ENCODE results near the gene RFNG. TPM values are rescaled to one million over a fixed set of nuclear protein-coding genes. Genes with fewer than 3 reads are reported as not detected.

The RFNG gene
- total and polyA plus RNA-seq, 10 of the 15 experiments (the other 5 are each of a cell fraction or from before 2014, with no cell fraction given), result 0.10 to 19.6 (median 6.2) TPM

GRCh38 chr17:82098169-82098938 is 46.7 kb upstream of the RFNG start, which contains the start of gene FASN (continued):
- TF ChIP-seq BCLAF1 (IDR thresholded peaks at IDR 0.05), result 0 out of 2 replicates have a peak, but pooled peaks have one; percentile 38
- TF ChIP-seq SP1 (IDR thresholded peaks at IDR 0.05; ENCODE audit: low read depth, low read length), result peak; percentile 91
- no peak for TF ChIP-seq FOXM1 (IDR thresholded peaks at IDR 0.05; ENCODE audit: low read depth, low read length)
- peak; percentile 88 for TF ChIP-seq POU2F2 (IDR thresholded peaks at IDR 0.05; ENCODE audit: borderline replicate concordance, low read depth, low read length)
- TF ChIP-seq CHD1 (IDR thresholded peaks at IDR 0.05; ENCODE audit: low read depth, low read length), result no peak
- TF ChIP-seq USF2 (IDR thresholded peaks at IDR 0.05; ENCODE audit: borderline replicate concordance, low read depth, low read length), result no peak
- no peak for TF ChIP-seq CUX1 (IDR thresholded peaks at IDR 0.05; ENCODE audit: insufficient replicate concordance, low read depth, low read length)
- no peak for TF ChIP-seq YBX1 (IDR thresholded peaks at IDR 0.05)
- TF ChIP-seq NR2C2 (IDR thresholded peaks at IDR 0.05; ENCODE audit: borderline replicate concordance, control insufficient read depth, insufficient read length, low read depth), result no peak
- peak; percentile 94 for TF ChIP-seq POLR2A (IDR thresholded peaks at IDR 0.05; ENCODE audit: low read depth, low read length)
- no peak for TF ChIP-seq RAD51 (IDR thresholded peaks at IDR 0.05)
- no peak for TF ChIP-seq WRNIP1 (IDR thresholded peaks at IDR 0.05; ENCODE audit: borderline replicate concordance, low read depth, low read length)
- peak; percentile 66 for TF ChIP-seq HDAC6 (IDR thresholded peaks at IDR 0.05; ENCODE audit: unreplicated experiment)
- peak; percentile 59 for TF ChIP-seq FOS (IDR thresholded peaks at IDR 0.05; ENCODE audit: borderline replicate concordance, extremely low read depth, insufficient read length)
- TF ChIP-seq NR2F1 (conservative IDR thresholded peaks at IDR 0.05), result no peak
- TF ChIP-seq SMAD1 (IDR thresholded peaks at IDR 0.05; ENCODE audit: low read depth, partially characterized antibody), result no peak
- peak; percentile 34 to 84; a peak in 3 of 4 replicates for TF ChIP-seq BHLHE40 (IDR thresholded peaks at IDR 0.05; ENCODE audit: borderline replicate concordance in 1 of 2, low read depth in 2 of 2, low read length in 1 of 2)
- TF ChIP-seq TCF3 (IDR thresholded peaks at IDR 0.05; ENCODE audit: borderline replicate concordance, insufficient read depth, low read depth, low read length), result peak; percentile 87
- peak; percentile 46; the same call in 1 of the 2 replicates for TF ChIP-seq HCFC1 (IDR thresholded peaks at IDR 0.05; ENCODE audit: low read length)
- peak; percentile 91 for TF ChIP-seq TAF1 (IDR thresholded peaks at IDR 0.05; ENCODE audit: borderline replicate concordance, low read depth, low read length)
- no peak for TF ChIP-seq RBBP5 (conservative IDR thresholded peaks at IDR 0.05)
- no peak for TF ChIP-seq NFXL1 (IDR thresholded peaks at IDR 0.05; ENCODE audit: borderline replicate concordance)
- no peak for TF ChIP-seq SUZ12 (IDR thresholded peaks at IDR 0.05; ENCODE audit: unreplicated experiment)
